HepG2 (cell line): ENCODE results near the gene FSD2. TPM values are rescaled to one million over a fixed set of nuclear protein-coding genes. Genes with fewer than 3 reads are reported as not detected.
A peak's percentile ranks its signal among the peaks of the same experiment; 100 is the strongest.

Experiments
- HIC2 ChIP-seq: sonication (generic); formaldehyde crosslinking; IDR thresholded peaks from 2 replicates; pipeline ENCODE4 v1.9.0; 2022; ENCODE audit warnings: low read depth, missing genetic modification reagents
- MYC ChIP-seq: sonication (generic); formaldehyde crosslinking; IDR thresholded peaks from 2 replicates; pipeline ENCODE4 v1.9.0; 2021; ENCODE audit warnings: missing genetic modification reagents, borderline replicate concordance
- PRDM15 ChIP-seq: sonication (generic); formaldehyde crosslinking; IDR thresholded peaks from 2 replicates; pipeline ENCODE4 v1.4.0; 2020; ENCODE audit warnings: missing genetic modification reagents
- RNF219 ChIP-seq: sonication (generic); formaldehyde crosslinking; IDR thresholded peaks from 2 replicates; pipeline ENCODE4 v1.5.0; 2020; ENCODE audit warnings: mild to moderate bottlenecking, missing genetic modification reagents
- SNAPC5 ChIP-seq: sonication (generic); formaldehyde crosslinking; IDR thresholded peaks from 2 replicates; pipeline ENCODE4 v1.8.1; 2023; ENCODE audit warnings: mild to moderate bottlenecking, missing genetic modification reagents, borderline replicate concordance
- SOX5 ChIP-seq: IDR thresholded peaks from 2 replicates; pipeline ENCODE4 v1.6.1; 2016; ENCODE audit warnings: borderline replicate concordance
- THYN1 ChIP-seq: sonication (generic); formaldehyde crosslinking; IDR thresholded peaks from 2 replicates; pipeline ENCODE4 v1.8.1; 2023; ENCODE audit warnings: low read depth, mild to moderate bottlenecking, moderate library complexity, missing genetic modification reagents, borderline replicate concordance
- ZFYVE20 ChIP-seq: sonication (generic); formaldehyde crosslinking; IDR thresholded peaks from 2 replicates; pipeline ENCODE4 v1.8.0; 2023; ENCODE audit warnings: low read depth, mild to moderate bottlenecking, moderate library complexity, missing genetic modification reagents, borderline replicate concordance
- ZNF18 ChIP-seq: sonication (generic); formaldehyde crosslinking; IDR thresholded peaks from 2 replicates; pipeline ENCODE4 v1.8.0; 2022; ENCODE audit warnings: mild to moderate bottlenecking, missing genetic modification reagents; ENCODE audit not compliant: insufficient replicate concordance
- ZNF225 ChIP-seq: sonication (generic); formaldehyde crosslinking; IDR thresholded peaks from 2 replicates; pipeline ENCODE4 v1.4.0; 2020; ENCODE audit warnings: mild to moderate bottlenecking, missing genetic modification reagents
- ZNF503 ChIP-seq: sonication (generic); formaldehyde crosslinking; IDR thresholded peaks from 2 replicates; pipeline ENCODE4 v1.4.0; 2020; ENCODE audit warnings: missing genetic modification reagents
- polyA plus RNA-seq, 8 experiments: library from polyadenylated mRNA; depleted of rRNA in 3 of 8; stranded (reverse) in 7 of 8; unstranded in 1 of 8; fragments of >200 nt; fragmentation: Illumina TruSeq in 4 of 8; extraction: Trizol in 4 of 8; gene quantifications; 2 replicates each; pipeline versions ENCODE4 v1.2.1 to v1.2.3, GENCODE V29; 2011 to 2016; ENCODE audit warnings: low read depth in 4 of 8, missing spikeins in 1 of 8, mixed read lengths in 1 of 8; ENCODE audit not compliant: insufficient read depth in 1 of 8
- total RNA-seq, 5 experiments: library from RNA; depleted of rRNA; stranded (reverse); fragments of >200 nt; fragmentation: Illumina TruSeq; extraction: Trizol; gene quantifications; 2 replicates each; pipeline ENCODE4 v1.2.3, GENCODE V29; 2016; ENCODE audit warnings: low read depth in 1 of 5

Gene FSD2
- total and polyA plus RNA-seq, 2 of the 13 experiments (the other 11 are each of a cell fraction or from before 2014, with no cell fraction given) = not detected

- TF ChIP-seq ZNF503 (no peak), PRDM15 (CRISPR knock-in tag) (peak; percentile 90), HIC2 (CRISPR knock-in tag) (no peak), ZNF225 (CRISPR knock-in tag) (no peak), THYN1 (CRISPR knock-in tag) (no peak), MYC (CRISPR knock-in tag) (no peak), SNAPC5 (no peak), SOX5 (CRISPR knock-in tag) (0 out of 2 replicates have a peak, but pooled peaks have one; percentile 40), RNF219 (CRISPR knock-in tag) (no peak), ZNF18 (CRISPR knock-in tag) (no peak), ZFYVE20 (CRISPR knock-in tag) (no peak)
Observed at GRCh38 chr15:82849556-82850512, 44.0 kb upstream of the FSD2 start (continued).
